HEK293 (cell line): ENCODE results near the gene DTNA.

ENCODE experiments used
- HOXA7 ChIP-seq: sonication (generic); formaldehyde crosslinking; IDR thresholded peaks from 2 replicates; pipeline ENCODE4 v1.8.1; 2022; ENCODE audit warnings: missing genetic modification reagents, borderline replicate concordance
- ZFP3 ChIP-seq: fragments of 450-650 bp; formaldehyde crosslinking; IDR thresholded peaks from 2 replicates; pipeline ENCODE4 v1.5.1; 2016; ENCODE audit warnings: low read depth, missing biosample characterization, missing genetic modification characterization
- ZNF423 ChIP-seq: fragments of 450-650 bp; formaldehyde crosslinking; IDR thresholded peaks from 2 replicates; pipeline ENCODE4 v1.5.1; 2016; ENCODE audit warnings: missing biosample characterization, missing genetic modification characterization
- TF ChIP-seq, protein P1 (sequence below): fragments of 450-650 bp; formaldehyde crosslinking; IDR thresholded peaks from 2 replicates; pipeline ENCODE4 v1.5.1; 2017; ENCODE audit warnings: missing biosample characterization, missing genetic modification characterization

DNA sequence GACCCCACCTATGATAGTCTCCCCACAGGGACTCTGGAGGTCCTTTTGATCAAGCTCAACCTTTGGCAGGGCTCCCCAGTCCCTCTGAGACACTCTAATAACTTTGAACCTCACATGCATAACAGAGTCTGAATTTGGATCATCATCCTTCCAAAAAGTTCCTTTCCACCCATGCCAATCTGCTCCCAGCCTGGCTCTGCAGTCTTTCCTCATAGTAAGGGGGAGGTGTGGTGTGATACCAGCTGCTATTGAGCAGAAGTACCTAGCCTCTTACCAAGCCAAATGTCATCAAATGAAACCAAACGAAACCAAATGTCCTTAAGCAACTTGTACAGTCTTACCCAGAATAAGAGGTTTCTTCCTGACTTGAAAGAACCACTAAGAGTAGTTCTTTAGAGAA is 36.5 kb downstream of the DTNA start:
- TF ChIP-seq HOXA7 (CRISPR knock-in tag) (no peak), ZNF423 (no peak), ZFP3 (tag by site-specific recombination) (no peak)
- TF ChIP-seq, protein P1, sequence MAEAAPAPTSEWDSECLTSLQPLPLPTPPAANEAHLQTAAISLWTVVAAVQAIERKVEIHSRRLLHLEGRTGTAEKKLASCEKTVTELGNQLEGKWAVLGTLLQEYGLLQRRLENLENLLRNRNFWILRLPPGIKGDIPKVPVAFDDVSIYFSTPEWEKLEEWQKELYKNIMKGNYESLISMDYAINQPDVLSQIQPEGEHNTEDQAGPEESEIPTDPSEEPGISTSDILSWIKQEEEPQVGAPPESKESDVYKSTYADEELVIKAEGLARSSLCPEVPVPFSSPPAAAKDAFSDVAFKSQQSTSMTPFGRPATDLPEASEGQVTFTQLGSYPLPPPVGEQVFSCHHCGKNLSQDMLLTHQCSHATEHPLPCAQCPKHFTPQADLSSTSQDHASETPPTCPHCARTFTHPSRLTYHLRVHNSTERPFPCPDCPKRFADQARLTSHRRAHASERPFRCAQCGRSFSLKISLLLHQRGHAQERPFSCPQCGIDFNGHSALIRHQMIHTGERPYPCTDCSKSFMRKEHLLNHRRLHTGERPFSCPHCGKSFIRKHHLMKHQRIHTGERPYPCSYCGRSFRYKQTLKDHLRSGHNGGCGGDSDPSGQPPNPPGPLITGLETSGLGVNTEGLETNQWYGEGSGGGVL (tag by site-specific recombination), result no peak
